GM18505 (cell line): ENCODE results near the gene SETD1B.
"Not testable (repeated sequence)": the region's sequence is repeated elsewhere in the genome, so short reads cannot be mapped to it uniquely, and the experiment has no call there.

Experiments used
- ATAC-seq: cut with Tn5 transposase; IDR thresholded peaks from one replicate; pipeline ENCODE4 v1.9.1; 2021; ENCODE audit not compliant: unreplicated experiment
- POLR2A ChIP-seq: IDR thresholded peaks from 4 replicates; pipeline ENCODE4 v1.6.1; 2011; ENCODE audit warnings: borderline replicate concordance; ENCODE audit not compliant: insufficient read depth, insufficient read length; ENCODE audit errors: extremely low read depth

Gene SETD1B

DNA sequence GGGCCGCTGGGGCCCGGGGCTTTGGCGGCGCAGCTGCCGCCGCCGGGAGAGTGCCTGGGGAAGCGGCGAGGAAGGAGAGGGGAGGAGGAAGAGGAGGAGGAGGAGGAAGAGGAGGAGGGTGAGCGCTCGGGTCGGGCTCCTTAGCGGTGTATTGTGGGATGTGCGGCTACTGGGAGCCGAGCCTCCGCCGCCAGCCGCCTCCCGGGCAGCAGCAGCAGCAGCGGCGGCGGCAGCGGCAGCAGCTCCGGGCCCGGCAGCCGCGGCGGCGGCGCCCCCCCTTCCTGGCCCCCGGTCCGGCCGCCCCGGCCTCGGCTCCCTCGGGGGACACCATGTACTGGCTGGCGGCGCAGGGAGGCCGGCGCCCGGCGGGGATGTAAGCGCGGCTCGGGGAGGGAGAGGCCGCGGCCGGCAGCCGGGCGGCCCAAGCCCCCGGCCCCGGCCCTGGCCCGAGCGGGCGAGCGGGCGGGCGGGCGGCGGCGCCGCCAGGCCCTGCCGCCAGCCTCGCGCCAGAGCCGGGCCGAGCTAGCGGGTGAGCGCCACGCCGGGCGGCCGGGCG, at the start of gene SETD1B:
Gene SETD1B, plus strand, starts transcription at position 149 of the 556 bp plus-strand sequence. CDS start 729 bp downstream, outside the sequence.
- ATAC-seq, result no peak
- TF ChIP-seq POLR2A, result peak; percentile 65

DNA sequence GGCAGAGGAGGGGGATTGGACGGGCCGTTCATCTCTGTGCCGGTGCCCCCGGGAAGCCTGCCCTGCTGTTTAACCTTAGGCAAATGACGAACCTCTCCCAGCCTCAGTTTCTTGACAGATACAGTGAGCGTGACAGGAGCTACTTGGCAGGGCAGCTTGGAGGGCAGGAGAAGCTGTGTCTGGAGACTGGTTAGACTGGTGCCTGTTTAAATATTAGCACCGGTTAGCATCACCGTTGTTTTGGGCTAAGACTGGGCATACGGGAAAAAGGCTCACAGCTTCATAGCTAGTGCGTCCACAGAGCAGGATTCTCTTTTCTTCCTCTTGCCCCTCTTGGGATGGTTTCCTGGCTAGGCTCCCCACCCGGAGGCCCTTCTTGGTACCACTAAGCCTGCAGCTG, 49.0 kb upstream of the SETD1B start:
- ATAC-seq, result no peak
- TF ChIP-seq POLR2A, result no peak

GRCh38 chr12:121755591-121755990, 48.2 kb upstream of the SETD1B start:
- ATAC-seq, result no peak
- no peak for TF ChIP-seq POLR2A

DNA sequence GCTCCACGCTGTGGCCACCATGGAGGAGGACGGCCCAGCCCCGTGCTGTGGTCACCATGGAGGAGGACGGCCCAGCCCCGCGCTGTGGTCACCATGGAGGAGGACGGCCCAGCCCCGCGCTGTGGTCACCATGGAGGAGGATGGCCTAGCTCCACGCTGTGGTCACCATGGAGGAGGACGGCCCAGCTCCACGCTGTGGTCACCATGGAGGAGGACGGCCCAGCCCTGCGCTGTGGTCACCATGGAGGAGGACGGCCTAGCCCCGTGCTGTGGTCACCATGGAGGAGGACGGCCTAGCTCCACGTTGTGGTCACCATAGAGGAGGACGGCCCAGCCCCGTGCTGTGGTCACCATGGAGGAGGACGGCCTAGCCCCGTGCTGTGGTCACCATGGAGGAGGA, 45.3 kb upstream of the SETD1B start:
- not testable (repeated sequence) for ATAC-seq

GRCh38 chr12:121762269-121762668, 41.5 kb upstream of the SETD1B start:
- no peak for ATAC-seq
- TF ChIP-seq POLR2A, result no peak

- ATAC-seq, result no peak
- TF ChIP-seq POLR2A, result no peak
These were observed 39.0 kb upstream of the SETD1B start for GRCh38 chr12:121764808-121765207.

- ATAC-seq, result no peak
- TF ChIP-seq POLR2A, result no peak
These were observed 38.2 kb upstream of the SETD1B start for GRCh38 chr12:121765573-121765972.

GRCh38 chr12:121766290-121767039, 37.3 kb upstream of the SETD1B start:
- TF ChIP-seq POLR2A, result no peak
- no peak for ATAC-seq

GRCh38 chr12:121767525-121768016, 36.2 kb upstream of the SETD1B start:
- no peak for ATAC-seq

GRCh38 chr12:121769297-121769830, 34.4 kb upstream of the SETD1B start:
- TF ChIP-seq POLR2A, result no peak
- no peak for ATAC-seq

More at GRCh38 chr12:121767525-121768016, 36.2 kb upstream of the SETD1B start:
- TF ChIP-seq POLR2A, result no peak

- ATAC-seq, result no peak
- TF ChIP-seq POLR2A, result no peak
These were observed 33.9 kb upstream of the SETD1B start for GRCh38 chr12:121769831-121770301.

DNA sequence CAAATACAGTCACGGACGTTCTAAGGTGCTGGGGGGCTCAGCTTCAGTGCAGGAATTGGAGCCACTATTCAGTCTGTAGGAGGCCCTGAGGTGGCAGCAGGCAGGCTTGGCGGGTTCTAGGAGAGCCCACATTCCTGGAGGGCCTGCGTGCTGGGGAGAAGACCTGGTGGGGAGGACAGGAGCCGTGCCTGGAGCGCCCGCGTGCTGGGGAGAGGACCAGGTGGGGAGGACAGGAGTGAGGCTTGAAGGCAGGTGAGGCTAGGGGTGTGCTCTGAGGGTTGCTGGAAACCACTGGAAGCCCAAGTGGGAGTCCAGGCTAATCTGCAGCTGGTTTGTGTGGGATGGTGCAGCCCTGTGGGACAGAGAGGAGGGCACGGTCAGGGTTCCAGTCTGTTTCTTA, 33.4 kb upstream of the SETD1B start:
- ATAC-seq, result no peak
- TF ChIP-seq POLR2A, result no peak

- no peak for TF ChIP-seq POLR2A
- no peak for ATAC-seq
These were observed 32.8 kb upstream of the SETD1B start for GRCh38 chr12:121770813-121771625.
